ENCODE results near the gene GABBR2. TPM values are rescaled to one million over a fixed set of nuclear protein-coding genes. Genes with fewer than 3 reads are reported as not detected.

GABBR2 gene
- total RNA-seq, 4 donors from 2014 or later = under 0.01 to 0.62 TPM; not detected in 2

- Histone ChIP-seq H3K27ac (no peak overlapping the region), H3K27me3 (no peaks in the 10 kb centered on the region), H3K4me3 (no peak overlapping the region), H3K36me3 (no peaks in the 10 kb centered on the region), H3K9me3 (no peaks in the 10 kb centered on the region), H3K4me1 (no peaks in the 10 kb centered on the region)
- TF ChIP-seq, protein P1, sequence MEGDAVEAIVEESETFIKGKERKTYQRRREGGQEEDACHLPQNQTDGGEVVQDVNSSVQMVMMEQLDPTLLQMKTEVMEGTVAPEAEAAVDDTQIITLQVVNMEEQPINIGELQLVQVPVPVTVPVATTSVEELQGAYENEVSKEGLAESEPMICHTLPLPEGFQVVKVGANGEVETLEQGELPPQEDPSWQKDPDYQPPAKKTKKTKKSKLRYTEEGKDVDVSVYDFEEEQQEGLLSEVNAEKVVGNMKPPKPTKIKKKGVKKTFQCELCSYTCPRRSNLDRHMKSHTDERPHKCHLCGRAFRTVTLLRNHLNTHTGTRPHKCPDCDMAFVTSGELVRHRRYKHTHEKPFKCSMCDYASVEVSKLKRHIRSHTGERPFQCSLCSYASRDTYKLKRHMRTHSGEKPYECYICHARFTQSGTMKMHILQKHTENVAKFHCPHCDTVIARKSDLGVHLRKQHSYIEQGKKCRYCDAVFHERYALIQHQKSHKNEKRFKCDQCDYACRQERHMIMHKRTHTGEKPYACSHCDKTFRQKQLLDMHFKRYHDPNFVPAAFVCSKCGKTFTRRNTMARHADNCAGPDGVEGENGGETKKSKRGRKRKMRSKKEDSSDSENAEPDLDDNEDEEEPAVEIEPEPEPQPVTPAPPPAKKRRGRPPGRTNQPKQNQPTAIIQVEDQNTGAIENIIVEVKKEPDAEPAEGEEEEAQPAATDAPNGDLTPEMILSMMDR (IDR thresholded peaks at IDR 0.05) = no peak
- TF ChIP-seq POLR2A (IDR thresholded peaks at IDR 0.05) = no peak
- intact Hi-C loops (cut with DNase I; ENCODE audit: low total_unique reads) = no loop called here
- no peak for DNase-seq
Measured at GRCh38 chr9:98318041-98318790, 390.5 kb downstream of the GABBR2 start.

DNA sequence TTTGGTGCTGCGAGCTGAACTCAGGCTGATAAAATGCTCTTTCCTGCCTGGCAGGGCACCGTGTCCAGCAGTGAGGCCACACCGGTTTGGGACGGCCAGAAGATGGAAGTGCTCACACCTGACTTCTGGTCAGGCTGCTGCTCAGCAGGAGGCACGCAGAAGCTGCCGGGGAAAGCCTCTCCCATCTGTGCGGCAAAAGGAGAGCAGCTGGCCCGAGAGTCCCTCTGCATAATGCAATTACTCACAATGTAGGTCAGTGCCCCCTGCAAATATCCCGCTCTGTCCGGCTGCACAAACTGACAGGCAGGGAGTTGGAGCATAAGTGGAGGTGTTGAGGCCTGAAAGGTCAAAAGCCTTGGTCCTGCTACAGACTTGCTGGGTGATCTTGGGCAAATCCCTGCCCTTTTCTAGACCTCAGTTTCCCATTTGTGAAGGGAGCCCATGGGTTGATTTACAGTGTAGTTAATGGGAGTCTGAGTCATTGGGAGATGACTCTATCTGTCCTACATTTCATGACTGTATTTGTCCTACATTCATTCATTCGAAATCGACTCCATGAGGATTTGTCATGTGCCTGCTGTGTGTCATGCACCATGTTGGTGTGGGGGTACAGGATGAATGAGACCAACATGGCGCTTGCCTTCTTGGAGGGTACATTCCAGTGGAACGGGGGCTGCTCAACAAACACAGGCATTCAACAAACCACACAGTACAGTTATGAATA is 391.4 kb downstream of the GABBR2 start:
- intact Hi-C loops (cut with DNase I; ENCODE audit: low total_unique reads) = no loop called here

GRCh38 chr9:98316445-98317133 is 392.1 kb downstream of the GABBR2 start:
- no peak for DNase-seq
- H3K9me3 ChIP-seq = no peaks in the 10 kb centered on the region
- no peak overlapping the region for H3K27ac ChIP-seq
- no peaks in the 10 kb centered on the region for H3K36me3 ChIP-seq
- no peak overlapping the region for H3K4me3 ChIP-seq
- intact Hi-C loops (cut with DNase I; ENCODE audit: low total_unique reads) = no loop called here
- H3K4me1 ChIP-seq = no peaks in the 10 kb centered on the region
- H3K27me3 ChIP-seq = no peaks in the 10 kb centered on the region
- TF ChIP-seq, protein P1 (IDR thresholded peaks at IDR 0.05) = no peak
- TF ChIP-seq POLR2A (IDR thresholded peaks at IDR 0.05) = no peak

More for the DNA sequence above, 391.4 kb downstream of the GABBR2 start:
- H3K9me3 ChIP-seq = no peaks in the 10 kb centered on the region
- no peak overlapping the region for H3K4me3 ChIP-seq
- H3K27ac ChIP-seq = no peak overlapping the region
- TF ChIP-seq, protein P1 (IDR thresholded peaks at IDR 0.05) = no peak
- no peak for TF ChIP-seq POLR2A (IDR thresholded peaks at IDR 0.05)
- no peaks in the 10 kb centered on the region for H3K4me1 ChIP-seq
- H3K27me3 ChIP-seq = no peaks in the 10 kb centered on the region
- no peak for DNase-seq
- H3K36me3 ChIP-seq = no peaks in the 10 kb centered on the region

- no peak for TF ChIP-seq POLR2A (IDR thresholded peaks at IDR 0.05)
- TF ChIP-seq, protein P1 (IDR thresholded peaks at IDR 0.05) = peak; percentile 52 to 76 (median 67)
- H3K27ac ChIP-seq = no peak overlapping the region
- no peaks in the 10 kb centered on the region for H3K27me3 ChIP-seq
- intact Hi-C loops (cut with DNase I; ENCODE audit: low total_unique reads) = no loop called here
- no peaks in the 10 kb centered on the region for H3K4me1 ChIP-seq
- H3K4me3 ChIP-seq = no peak overlapping the region
- H3K9me3 ChIP-seq = no peaks in the 10 kb centered on the region
- peak; percentile 33 to 46 for DNase-seq
- H3K36me3 ChIP-seq = no peaks in the 10 kb centered on the region
Measured at GRCh38 chr9:98315551-98316060, 393.1 kb downstream of the GABBR2 start.

All from uterus (tissue), 4 donors.